NCI-H510A (cell line): ENCODE results near the gene KIAA0586.

ENCODE experiments used
- DNase-seq: peaks from one replicate; lab custom pipeline; 2025; lab: John Stamatoyannopoulos, UW

Gene KIAA0586

DNA sequence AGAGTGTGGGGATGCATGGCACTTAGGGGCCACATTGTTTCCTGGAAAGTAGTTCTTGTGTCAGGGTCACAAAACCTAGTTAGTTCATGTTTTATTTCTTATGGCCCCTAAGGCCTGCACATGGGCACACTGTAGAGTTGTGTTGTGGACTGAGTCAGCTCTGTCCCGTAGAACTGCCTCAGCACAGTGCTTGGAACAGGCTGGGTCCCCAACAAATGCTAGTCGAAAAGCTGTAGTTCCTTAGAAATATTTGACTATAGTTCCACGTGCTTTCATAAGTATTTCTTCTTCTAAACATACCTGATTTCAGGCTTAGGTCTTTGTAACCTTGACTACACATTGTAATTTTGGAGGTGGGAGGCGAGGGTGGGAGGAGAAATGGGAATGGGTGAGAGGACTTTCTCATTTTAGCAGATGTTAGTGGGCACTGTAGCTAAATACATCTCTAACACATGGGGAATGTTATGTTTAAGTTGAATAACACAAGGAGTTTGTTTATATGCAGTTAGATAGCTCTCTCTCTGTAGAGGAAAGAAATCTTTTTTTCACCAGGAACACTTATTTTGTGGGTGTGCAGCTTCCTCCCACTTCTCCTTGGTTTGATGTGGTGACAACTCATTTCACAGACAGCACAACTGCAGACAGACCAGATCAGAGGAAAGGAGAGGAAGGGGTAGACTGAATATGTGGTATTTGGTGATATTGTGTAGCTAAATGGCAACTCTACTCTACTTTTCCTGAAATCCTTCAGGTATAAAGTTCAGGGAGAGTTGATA lies 170.7 kb downstream of the KIAA0586 start:
- no peak for DNase-seq

DNA sequence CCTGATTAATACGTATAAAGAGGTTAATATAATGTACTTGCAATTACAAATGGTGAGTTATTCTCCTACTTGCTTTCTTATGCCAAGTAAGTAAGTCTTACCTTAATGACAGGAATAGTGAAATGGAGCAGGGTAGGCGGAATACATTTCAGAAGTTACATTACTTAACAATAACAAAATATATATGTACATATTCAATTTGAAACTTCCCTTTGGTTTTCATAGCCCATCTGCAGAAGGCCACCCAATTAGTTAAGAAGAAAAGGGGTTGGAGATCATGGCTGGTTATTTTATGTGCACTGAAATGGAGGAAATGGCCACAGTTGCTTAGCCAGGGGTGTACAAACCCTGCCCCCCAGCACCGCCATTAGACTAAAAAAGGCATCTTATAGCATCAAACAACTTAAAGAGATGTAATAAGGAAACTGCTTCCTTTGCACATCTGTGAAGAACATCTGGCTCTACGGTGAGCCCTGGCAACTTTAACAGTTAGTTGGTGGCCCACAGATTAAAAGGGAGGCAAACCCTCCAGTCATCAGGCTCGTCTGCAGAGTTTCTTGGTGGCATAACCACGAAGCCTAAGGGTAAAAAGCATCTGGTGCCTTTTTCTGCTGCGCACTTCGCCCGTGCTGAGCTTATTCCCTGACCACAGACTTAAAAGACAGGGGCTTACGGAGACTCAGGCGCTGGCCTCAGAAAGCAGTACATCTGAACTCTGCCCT lies 171.4 kb downstream of the KIAA0586 start:
- DNase-seq = no peak

DNA sequence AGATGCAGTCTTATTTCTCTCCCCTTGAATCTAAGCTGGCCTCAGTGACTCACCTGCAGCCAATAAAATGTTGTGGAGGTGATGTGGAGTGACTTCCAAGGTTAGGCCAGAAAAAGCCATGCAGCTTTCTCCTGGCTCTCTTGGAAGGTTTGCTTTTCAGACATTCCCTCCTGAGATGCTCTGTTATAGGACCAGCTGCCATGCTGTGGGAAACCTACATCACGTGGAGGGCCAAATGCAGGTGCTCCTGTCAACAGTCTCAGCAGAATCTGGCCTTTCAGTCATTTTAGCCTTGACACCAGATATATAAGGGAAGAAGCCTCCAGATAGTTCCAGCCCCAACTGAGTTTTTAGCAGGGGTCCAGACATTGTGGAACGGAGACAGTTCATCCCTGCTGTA lies 172.2 kb downstream of the KIAA0586 start:
- no peak for DNase-seq
